Measurements from ENCODE around the gene STAT4. TPM values are rescaled to one million over a fixed set of nuclear protein-coding genes. Genes with fewer than 3 reads are reported as not detected.

The STAT4 gene
- total RNA-seq, 2 donors from 2014 or later = 3.2 to 8.8 TPM

- Histone ChIP-seq H3K27ac (ENCODE audit: low read depth, low read length) (no peak overlapping the region), H3K4me3 (ENCODE audit: low read length) (no peak overlapping the region), H3K27me3 (ENCODE audit: control insufficient read depth, insufficient read depth, low read length, poor library complexity, severe bottlenecking) (no peaks in the 10 kb centered on the region), H3K9ac (ENCODE audit: extremely low read depth, low read length, poor library complexity, severe bottlenecking) (no peak overlapping the region), H3K36me3 (ENCODE audit: control insufficient read depth, insufficient read depth, low read length) (no peaks in the 10 kb centered on the region), H3K4me1 (ENCODE audit: control insufficient read depth, insufficient read depth, low read length) (peaks cover 11% of the 10 kb centered on the region), H3K9me3 (ENCODE audit: control insufficient read depth, low read length) (no peaks in the 10 kb centered on the region)
- no peak for TF ChIP-seq CTCF (conservative IDR thresholded peaks at IDR 0.05)
- Mint-ChIP-seq H3K27ac (no peak overlapping the region), H3K36me3 (ENCODE audit: low read depth) (no peaks in the 10 kb centered on the region), H3K9me3 (no peaks in the 10 kb centered on the region), H3K4me3 (no peak overlapping the region), H3K27me3 (ENCODE audit: insufficient read depth) (no peaks in the 10 kb centered on the region), H3K4me1 (peaks cover 38% of the 10 kb centered on the region)
- no peak for DNase-seq
Measured at GRCh38 chr2:191183516-191183915, 32.7 kb upstream of the STAT4 start.

GRCh38 chr2:191183081-191183480, 32.3 kb upstream of the STAT4 start:
- no peak for DNase-seq
- no peak overlapping the region for H3K27ac ChIP-seq (ENCODE audit: low read depth, low read length)
- no peaks in the 10 kb centered on the region for H3K27me3 Mint-ChIP-seq (ENCODE audit: insufficient read depth)
- 99 to 100% methylated on average over 1 to 2 of the region's 2 CpGs for WGBS, 2 experiments (ENCODE audit: insufficient coverage in 1 of 2, insufficient read length in 1 of 2)
- no peak overlapping the region for H3K4me3 Mint-ChIP-seq
- peaks cover 38% of the 10 kb centered on the region for H3K4me1 Mint-ChIP-seq
- H3K4me3 ChIP-seq (ENCODE audit: low read length) = no peak overlapping the region
- H3K4me1 ChIP-seq (ENCODE audit: control insufficient read depth, insufficient read depth, low read length) = peaks cover 12% of the 10 kb centered on the region
- H3K9me3 Mint-ChIP-seq = no peaks in the 10 kb centered on the region
- no peak overlapping the region for H3K9ac ChIP-seq (ENCODE audit: extremely low read depth, low read length, poor library complexity, severe bottlenecking)
- TF ChIP-seq CTCF (conservative IDR thresholded peaks at IDR 0.05) = no peak
- no peak overlapping the region for H3K27ac Mint-ChIP-seq
- H3K9me3 ChIP-seq (ENCODE audit: control insufficient read depth, low read length) = no peaks in the 10 kb centered on the region
- no peaks in the 10 kb centered on the region for H3K27me3 ChIP-seq (ENCODE audit: control insufficient read depth, insufficient read depth, low read length, poor library complexity, severe bottlenecking)
- no peaks in the 10 kb centered on the region for H3K36me3 ChIP-seq (ENCODE audit: control insufficient read depth, insufficient read depth, low read length)
- no peaks in the 10 kb centered on the region for H3K36me3 Mint-ChIP-seq (ENCODE audit: low read depth)

GRCh38 chr2:191180713-191181112, 29.9 kb upstream of the STAT4 start:
- Histone ChIP-seq H3K27ac (ENCODE audit: low read depth, low read length) (no peak overlapping the region), H3K36me3 (ENCODE audit: control insufficient read depth, insufficient read depth, low read length) (no peaks in the 10 kb centered on the region), H3K9me3 (ENCODE audit: control insufficient read depth, low read length) (no peaks in the 10 kb centered on the region), H3K4me1 (ENCODE audit: control insufficient read depth, insufficient read depth, low read length) (peaks cover 16% of the 10 kb centered on the region), H3K9ac (ENCODE audit: extremely low read depth, low read length, poor library complexity, severe bottlenecking) (no peak overlapping the region), H3K27me3 (ENCODE audit: control insufficient read depth, insufficient read depth, low read length, poor library complexity, severe bottlenecking) (no peaks in the 10 kb centered on the region), H3K4me3 (ENCODE audit: low read length) (no peak overlapping the region)
- Mint-ChIP-seq H3K4me1 (peaks cover 51% of the 10 kb centered on the region), H3K4me3 (no peak overlapping the region), H3K36me3 (ENCODE audit: low read depth) (no peaks in the 10 kb centered on the region), H3K27ac (no peak overlapping the region), H3K9me3 (no peaks in the 10 kb centered on the region), H3K27me3 (ENCODE audit: insufficient read depth) (no peaks in the 10 kb centered on the region)
- DNase-seq = no peak
- TF ChIP-seq CTCF (conservative IDR thresholded peaks at IDR 0.05) = no peak
